Esophagus muscularis mucosa (tissue), 3 donors: ENCODE results near the gene CHPT1.

Source experiments
- POLR2A ChIP-seq: fragments of 450-650 bp; IDR thresholded peaks from one replicate; pipeline ENCODE4 v1.6.1; 2017; ENCODE audit warnings: antibody characterized with exemption, moderate library complexity, mild to moderate bottlenecking, low read depth
- TF ChIP-seq, protein P1 (sequence below), 3 experiments: fragments of 200-600 bp in 2 of 3; fragments of 450-650 bp in 1 of 3; sonication (generic) in 2 of 3; IDR thresholded peaks; one replicate each; pipeline ENCODE4 v1.5.1; 2017 to 2019; ENCODE audit warnings: antibody characterized with exemption in 3 of 3, mild to moderate bottlenecking in 2 of 3, moderate library complexity in 1 of 3

- TF ChIP-seq, protein P1, sequence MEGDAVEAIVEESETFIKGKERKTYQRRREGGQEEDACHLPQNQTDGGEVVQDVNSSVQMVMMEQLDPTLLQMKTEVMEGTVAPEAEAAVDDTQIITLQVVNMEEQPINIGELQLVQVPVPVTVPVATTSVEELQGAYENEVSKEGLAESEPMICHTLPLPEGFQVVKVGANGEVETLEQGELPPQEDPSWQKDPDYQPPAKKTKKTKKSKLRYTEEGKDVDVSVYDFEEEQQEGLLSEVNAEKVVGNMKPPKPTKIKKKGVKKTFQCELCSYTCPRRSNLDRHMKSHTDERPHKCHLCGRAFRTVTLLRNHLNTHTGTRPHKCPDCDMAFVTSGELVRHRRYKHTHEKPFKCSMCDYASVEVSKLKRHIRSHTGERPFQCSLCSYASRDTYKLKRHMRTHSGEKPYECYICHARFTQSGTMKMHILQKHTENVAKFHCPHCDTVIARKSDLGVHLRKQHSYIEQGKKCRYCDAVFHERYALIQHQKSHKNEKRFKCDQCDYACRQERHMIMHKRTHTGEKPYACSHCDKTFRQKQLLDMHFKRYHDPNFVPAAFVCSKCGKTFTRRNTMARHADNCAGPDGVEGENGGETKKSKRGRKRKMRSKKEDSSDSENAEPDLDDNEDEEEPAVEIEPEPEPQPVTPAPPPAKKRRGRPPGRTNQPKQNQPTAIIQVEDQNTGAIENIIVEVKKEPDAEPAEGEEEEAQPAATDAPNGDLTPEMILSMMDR (IDR thresholded peaks at IDR 0.05) = no peak
- TF ChIP-seq POLR2A = no peak
Observed at GRCh38 chr12:101745481-101745880, 48.0 kb downstream of the CHPT1 start.
